Activated CD8-positive, alpha-beta T cell treated with anti-CD3 and anti-CD28 coated beads for 36 hours (primary cell): ENCODE data around the gene ARMH2. TPM values are rescaled to one million over a fixed set of nuclear protein-coding genes. Genes with fewer than 3 reads are reported as not detected.

Source experiments
- ATAC-seq: fragments of 200-7000 bp; cut with Tn5 transposase; one replicate; pipeline ENCODE4 v1.10.0; 2021; ENCODE audit warnings: mild to moderate bottlenecking, moderate library complexity
- CTCF ChIA-PET: fragments of 350-600 bp; sonication (Branson Sonifier 250); formaldehyde crosslinking; loops from one replicate; lab custom pipeline; 2021; ENCODE audit warnings: antibody characterized with exemption; lab: Charles Lee
- POLR2A ChIA-PET: fragments of 350-600 bp; sonication (Branson Sonifier 250); formaldehyde crosslinking; loops from one replicate; lab custom pipeline; 2021; ENCODE audit warnings: antibody characterized with exemption; lab: Charles Lee
- DNase-seq: peaks from one replicate; pipeline ENCODE4 v3.0.0-alpha.2; 2020
- H3K27ac Mint-ChIP-seq: one replicate; pipeline ENCODE4 v1.8.0; 2021; ENCODE audit warnings: mild to moderate bottlenecking, mixed read lengths
- H3K27me3 Mint-ChIP-seq: one replicate; pipeline ENCODE4 v1.8.0; 2021; ENCODE audit warnings: mixed read lengths
- H3K36me3 Mint-ChIP-seq: one replicate; pipeline ENCODE4 v1.8.0; 2021; ENCODE audit warnings: low read depth, mixed read lengths
- H3K4me1 Mint-ChIP-seq: one replicate; pipeline ENCODE4 v1.8.0; 2021; ENCODE audit warnings: low read depth, mixed read lengths
- H3K4me3 Mint-ChIP-seq: one replicate; pipeline ENCODE4 v1.8.0; 2021; ENCODE audit warnings: mild to moderate bottlenecking, moderate library complexity, mixed read lengths
- H3K9me3 Mint-ChIP-seq: one replicate; pipeline ENCODE4 v1.8.0; 2021; ENCODE audit warnings: mixed read lengths
- intact Hi-C: fragments of 100-400 bp; cut with micrococcal nuclease; formaldehyde crosslinking; loops from one replicate; pipeline ENCODE4 v1.10.0; 2022
- total RNA-seq, 2 experiments: library from RNA; stranded (reverse); gene quantifications; one replicate each; pipeline ENCODE4 v1.2.3, GENCODE V29; 2021
- TF ChIP-seq, protein P1 (sequence below): fragments of 200-600 bp; IDR thresholded peaks from one replicate; pipeline ENCODE4 v1.8.0; 2022; ENCODE audit warnings: antibody characterized with exemption, mild to moderate bottlenecking

ARMH2 gene
- total RNA-seq, 2 experiments from 2014 or later: 0.40 TPM; not detected in 1

DNA sequence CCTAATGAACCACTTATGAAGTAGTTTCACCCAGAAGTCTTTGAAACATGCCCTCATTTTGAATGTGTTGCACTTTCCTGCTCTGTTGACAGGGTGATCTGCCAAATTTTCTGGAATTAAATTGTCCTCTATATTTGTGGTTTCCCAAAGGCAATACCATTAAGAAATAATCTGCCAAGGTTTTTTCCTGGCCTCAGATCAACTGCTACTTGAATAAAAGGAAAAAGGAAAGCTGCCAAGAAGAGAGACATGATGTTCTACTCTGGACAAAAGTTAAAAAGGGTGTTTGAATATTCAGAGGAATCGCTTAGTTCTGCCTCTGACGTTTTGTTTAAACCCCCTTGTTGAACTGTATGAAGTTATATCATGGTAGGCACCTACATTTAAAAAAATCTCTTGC is 37.4 kb upstream of the ARMH2 start:
- Mint-ChIP-seq H3K27me3 (no peaks in the 10 kb centered on the region), H3K4me1 (peaks cover 73% of the 10 kb centered on the region), H3K4me3 (no peak overlapping the region), H3K9me3 (peaks cover 3% of the 10 kb centered on the region), H3K36me3 (peaks cover 77% of the 10 kb centered on the region), H3K27ac (peak overlapping the region; percentile 63)
- intact Hi-C loops: no loop called here
- ATAC-seq: no peak
- POLR2A ChIA-PET: interaction anchor here (1.1 kb wide), 1 partner anchor 17 kb away, joined by 3 read pairs; no protein-coding TSS in a partner anchor
- TF ChIP-seq, protein P1, sequence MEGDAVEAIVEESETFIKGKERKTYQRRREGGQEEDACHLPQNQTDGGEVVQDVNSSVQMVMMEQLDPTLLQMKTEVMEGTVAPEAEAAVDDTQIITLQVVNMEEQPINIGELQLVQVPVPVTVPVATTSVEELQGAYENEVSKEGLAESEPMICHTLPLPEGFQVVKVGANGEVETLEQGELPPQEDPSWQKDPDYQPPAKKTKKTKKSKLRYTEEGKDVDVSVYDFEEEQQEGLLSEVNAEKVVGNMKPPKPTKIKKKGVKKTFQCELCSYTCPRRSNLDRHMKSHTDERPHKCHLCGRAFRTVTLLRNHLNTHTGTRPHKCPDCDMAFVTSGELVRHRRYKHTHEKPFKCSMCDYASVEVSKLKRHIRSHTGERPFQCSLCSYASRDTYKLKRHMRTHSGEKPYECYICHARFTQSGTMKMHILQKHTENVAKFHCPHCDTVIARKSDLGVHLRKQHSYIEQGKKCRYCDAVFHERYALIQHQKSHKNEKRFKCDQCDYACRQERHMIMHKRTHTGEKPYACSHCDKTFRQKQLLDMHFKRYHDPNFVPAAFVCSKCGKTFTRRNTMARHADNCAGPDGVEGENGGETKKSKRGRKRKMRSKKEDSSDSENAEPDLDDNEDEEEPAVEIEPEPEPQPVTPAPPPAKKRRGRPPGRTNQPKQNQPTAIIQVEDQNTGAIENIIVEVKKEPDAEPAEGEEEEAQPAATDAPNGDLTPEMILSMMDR: no peak
- no peak for DNase-seq
- CTCF ChIA-PET: interaction anchor here (1.0 to 1.8 kb wide), 4 partner anchors 46 to 255 kb away, joined by 3 to 8 read pairs (median 4); no protein-coding TSS in a partner anchor

DNA sequence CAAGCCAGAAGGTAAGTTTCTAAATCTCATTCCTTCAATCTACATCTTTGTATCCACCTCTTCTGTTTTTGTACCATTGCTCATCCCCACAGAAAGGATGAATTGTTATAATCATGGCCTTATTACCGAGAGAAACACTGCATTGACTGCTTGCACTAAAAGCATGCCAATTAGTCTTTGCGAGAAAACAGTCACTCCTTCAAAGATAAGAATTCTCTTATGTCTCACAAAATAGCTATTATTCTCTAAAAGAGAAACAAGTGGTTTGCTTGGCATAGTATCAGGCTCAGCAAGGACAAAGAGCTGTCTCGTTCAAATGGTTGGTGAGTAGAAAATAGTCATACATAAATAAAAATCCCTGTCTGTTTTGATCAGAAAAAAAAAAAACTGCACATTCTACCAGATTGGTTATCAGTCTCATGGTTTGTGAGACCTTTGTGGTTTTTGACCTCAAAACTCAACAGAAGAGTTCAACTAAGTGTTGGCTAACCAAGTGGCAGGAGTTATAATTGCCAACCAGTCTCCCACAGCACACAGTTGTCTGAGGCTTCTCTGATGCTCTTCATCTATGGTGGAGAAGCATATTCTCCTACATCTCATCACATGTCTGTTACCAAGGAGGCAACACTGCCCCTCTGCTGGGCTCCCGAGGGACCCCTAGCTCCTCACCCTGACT is 35.1 kb upstream of the ARMH2 start:
- TF ChIP-seq, protein P1: no peak
- ChIA-PET CTCF (interaction anchor here (0.8 to 1.9 kb wide), 3 partner anchors 23 to 184 kb away, joined by 3 to 7 read pairs (median 4); no protein-coding TSS in a partner anchor), POLR2A (interaction anchor here (0.9 kb wide), 1 partner anchor 9 kb away, joined by 5 read pairs; no protein-coding TSS in a partner anchor)
- Mint-ChIP-seq H3K4me3 (no peak overlapping the region), H3K9me3 (peaks cover 3% of the 10 kb centered on the region), H3K27me3 (no peaks in the 10 kb centered on the region), H3K4me1 (peaks cover 58% of the 10 kb centered on the region), H3K36me3 (peaks cover 69% of the 10 kb centered on the region), H3K27ac (peak overlapping the region; percentile 32)
- ATAC-seq (no peak), DNase-seq (no peak)
- intact Hi-C loops: no loop called here

DNA sequence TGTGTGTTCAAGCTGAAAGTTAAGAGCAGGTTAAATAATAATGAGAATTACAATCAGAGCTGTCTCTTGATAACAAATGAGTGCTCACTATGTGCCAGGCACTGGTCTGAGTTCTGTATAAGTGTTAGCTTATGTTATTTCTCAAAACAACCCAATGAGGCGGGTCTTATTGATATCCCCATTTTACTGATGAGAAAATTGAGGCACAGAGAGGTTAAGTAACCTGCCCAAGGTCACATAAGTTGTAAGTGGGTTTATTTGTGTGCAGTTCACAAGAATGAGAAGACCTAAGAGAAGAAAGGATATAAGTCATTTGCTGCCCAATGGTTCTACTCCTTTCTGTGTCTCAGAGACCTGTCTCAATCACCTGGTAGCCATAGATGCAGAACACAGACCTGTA is 34.1 kb upstream of the ARMH2 start:
- POLR2A ChIA-PET: no interaction called here
- Mint-ChIP-seq H3K9me3 (peaks cover 3% of the 10 kb centered on the region), H3K36me3 (peaks cover 64% of the 10 kb centered on the region), H3K4me1 (peaks cover 56% of the 10 kb centered on the region), H3K27me3 (no peaks in the 10 kb centered on the region), H3K27ac (peak overlapping the region; percentile 71), H3K4me3 (no peak overlapping the region)
- TF ChIP-seq, protein P1: no peak
- CTCF ChIA-PET: interaction anchor here (1.0 to 1.9 kb wide), 7 partner anchors 10 to 222 kb away, joined by 3 to 9 read pairs (median 4); no protein-coding TSS in a partner anchor
- no peak for DNase-seq
- intact Hi-C loops: no loop called here
- ATAC-seq: no peak

- DNase-seq (no peak), ATAC-seq (no peak)
- intact Hi-C loops: no loop called here
- H3K4me3 Mint-ChIP-seq: no peak overlapping the region
- peaks cover 3% of the 10 kb centered on the region for H3K9me3 Mint-ChIP-seq
- H3K36me3 Mint-ChIP-seq: peaks cover 68% of the 10 kb centered on the region
- ChIA-PET CTCF (interaction anchor here (1.0 to 1.9 kb wide), 7 partner anchors 9 to 223 kb away, joined by 3 to 9 read pairs (median 4); no protein-coding TSS in a partner anchor), POLR2A (no interaction called here)
- TF ChIP-seq, protein P1: no peak
- H3K4me1 Mint-ChIP-seq: peaks cover 57% of the 10 kb centered on the region
- no peaks in the 10 kb centered on the region for H3K27me3 Mint-ChIP-seq
- H3K27ac Mint-ChIP-seq: peak overlapping the region; percentile 71
Observed at GRCh38 chr6:24831771-24832716, 33.3 kb upstream of the ARMH2 start.
